Panc1 (cell line): Measurements from ENCODE around the gene FMC1. TPM values are rescaled to one million over a fixed set of nuclear protein-coding genes. Genes with fewer than 3 reads are reported as not detected.

Experiments used
- ATAC-seq: fragments of 200-7000 bp; cut with Tn5 transposase; 2 replicates; pipeline ENCODE4 v1.9.1; 2020; ENCODE audit warnings: mild to moderate bottlenecking, moderate library complexity
- BruUV-seq: library from RNA; stranded (reverse); fragments of 400-500 nt; replicated peaks from 2 replicates; lab custom pipeline; 2021; lab: Mats Ljungman, UMichigan
- CTCF ChIA-PET: fragments of 300-600 bp; sonication (Branson Sonifier 250); formaldehyde crosslinking; loops from one replicate; lab custom pipeline; 2022; ENCODE audit warnings: antibody characterized with exemption; lab: Charles Lee
- POLR2A ChIA-PET: fragments of 300-600 bp; sonication (Branson Sonifier 250); formaldehyde crosslinking; loops from one replicate; lab custom pipeline; 2022; ENCODE audit warnings: antibody characterized with exemption; lab: Charles Lee
- DNase-seq: peaks from one replicate; pipeline ENCODE4 v3.0.0-alpha.2; 2010; ENCODE audit warnings: low read depth, low spot score
- H3K27ac ChIP-seq: 2 replicates; pipeline ENCODE4 v1.5.1; 2011; ENCODE audit warnings: mild to moderate bottlenecking, low read length, inconsistent platforms
- H3K27me3 ChIP-seq: fragments of 200-500 bp; sonication (Bioruptor generic); 2 replicates; pipeline ENCODE4 v1.6.0; 2014; ENCODE audit warnings: low read length, inconsistent platforms; ENCODE audit not compliant: control insufficient read depth, insufficient read depth
- H3K36me3 ChIP-seq: fragments of 200-500 bp; sonication (Bioruptor generic); 2 replicates; pipeline ENCODE4 v1.5.1; 2014; ENCODE audit warnings: inconsistent platforms, mild to moderate bottlenecking, low read length, moderate library complexity; ENCODE audit not compliant: control insufficient read depth, insufficient read depth
- H3K4me1 ChIP-seq: 2 replicates; pipeline ENCODE4 v1.5.1; 2011; ENCODE audit warnings: inconsistent platforms, mild to moderate bottlenecking, low read length, moderate library complexity; ENCODE audit not compliant: control insufficient read depth, insufficient read depth
- H3K4me3 ChIP-seq, 2 experiments: 2 replicates each; pipeline ENCODE4 v1.5.1; 2011 to 2012; ENCODE audit warnings: low read depth in 2 of 2, low read length in 2 of 2, mild to moderate bottlenecking in 2 of 2, inconsistent platforms in 1 of 2, moderate library complexity in 1 of 2
- H3K9me3 ChIP-seq: fragments of 200-500 bp; sonication (Bioruptor generic); 2 replicates; pipeline ENCODE4 v1.5.1; 2014; ENCODE audit warnings: low read depth, mild to moderate bottlenecking, inconsistent platforms, low read length, moderate library complexity; ENCODE audit not compliant: control insufficient read depth, insufficient read depth
- CTCF ChIP-seq: fragments of 450-650 bp; IDR thresholded peaks from 2 replicates; pipeline ENCODE4 v1.5.1; 2017; ENCODE audit warnings: mild to moderate bottlenecking
- POLR2AphosphoS5 ChIP-seq: IDR thresholded peaks from 2 replicates; pipeline ENCODE4 v1.6.1; 2012; ENCODE audit warnings: mild to moderate bottlenecking, low read depth, low read length, moderate library complexity
- REST ChIP-seq, 2 experiments: IDR thresholded peaks; 2 replicates each; pipeline ENCODE4 v1.6.1; 2011 to 2012; ENCODE audit warnings: low read depth in 2 of 2, control low read depth in 1 of 2, low read length in 1 of 2, mild to moderate bottlenecking in 1 of 2, moderate library complexity in 1 of 2; ENCODE audit not compliant: insufficient read depth in 1 of 2
- SIN3A ChIP-seq: IDR thresholded peaks from 2 replicates; pipeline ENCODE4 v1.6.1; 2012; ENCODE audit warnings: low read depth, mild to moderate bottlenecking, low read length, moderate library complexity, borderline replicate concordance; ENCODE audit not compliant: insufficient read depth
- TCF7L2 ChIP-seq: IDR thresholded peaks from 2 replicates; pipeline ENCODE4 v1.6.1; 2011; ENCODE audit warnings: mild to moderate bottlenecking, low read depth, low read length, inconsistent platforms
- in situ Hi-C: cut with HindIII; loops from 2 replicates; pipeline ENCODE4 v1.10.0; 2016; ENCODE audit warnings: low sequenced_read_pairs, low pct_unique_long_range_greater_than_20kb
- intact Hi-C: fragments of 100-400 bp; cut with micrococcal nuclease; formaldehyde crosslinking; loops from one replicate; pipeline ENCODE4 v1.10.0; 2022; ENCODE audit not compliant: unreplicated experiment
- total RNA-seq: library from RNA; stranded (reverse); gene quantifications from one replicate; pipeline ENCODE4 v1.2.1, GENCODE V29; 2021; ENCODE audit not compliant: unreplicated experiment

Gene FMC1
- total RNA-seq, 1 experiment from 2014 or later, result 12.7 TPM

GRCh38 chr7:139299296-139299695, 41.8 kb upstream of the FMC1 start:
- no peaks in the 10 kb centered on the region for H3K4me1 ChIP-seq
- H3K4me3 ChIP-seq, result no peak overlapping the region
- H3K36me3 ChIP-seq, result no peaks in the 10 kb centered on the region
- no peak for TF ChIP-seq CTCF
- no peak for TF ChIP-seq TCF7L2
- no peak for TF ChIP-seq REST (IDR thresholded peaks at IDR 0.05; ENCODE audit: insufficient read depth in 1 of 2, low read depth in 2 of 2, low read length in 1 of 2)
- no peak for TF ChIP-seq SIN3A
- H3K9me3 ChIP-seq, result no peaks in the 10 kb centered on the region
- H3K27me3 ChIP-seq, result no peaks in the 10 kb centered on the region
- DNase-seq (no peak), ATAC-seq (no peak)
- BruUV-seq, result no TSS peak
- intact Hi-C loops, result no loop called here
- in situ Hi-C loops, result no loop called here
- ChIA-PET POLR2A (no interaction called here), CTCF (no interaction called here)
- no peak overlapping the region for H3K27ac ChIP-seq

- intact Hi-C loops (no loop called here), in situ Hi-C loops (no loop called here)
- ChIA-PET POLR2A (no interaction called here), CTCF (no interaction called here)
- no peak overlapping the region for H3K27ac ChIP-seq
- H3K27me3 ChIP-seq, result no peaks in the 10 kb centered on the region
- no peaks in the 10 kb centered on the region for H3K9me3 ChIP-seq
- BruUV-seq, result no TSS peak
- H3K4me3 ChIP-seq, result no peak overlapping the region
- ATAC-seq (no peak), DNase-seq (no peak)
- TF ChIP-seq SIN3A (no peak), TCF7L2 (no peak), POLR2AphosphoS5 (no peak), CTCF (no peak), REST (IDR thresholded peaks at IDR 0.05; ENCODE audit: insufficient read depth in 1 of 2, low read depth in 2 of 2, low read length in 1 of 2) (no peak)
- H3K36me3 ChIP-seq, result no peaks in the 10 kb centered on the region
- H3K4me1 ChIP-seq, result no peaks in the 10 kb centered on the region
Observed at GRCh38 chr7:139300390-139300789, 40.7 kb upstream of the FMC1 start.
